Measurements from ENCODE around the gene PRICKLE4. TPM values are rescaled to one million over a fixed set of nuclear protein-coding genes. Genes with fewer than 3 reads are reported as not detected.

PRICKLE4 gene
- total RNA-seq, 1 experiment from 2014 or later = 0.70 TPM

DNA sequence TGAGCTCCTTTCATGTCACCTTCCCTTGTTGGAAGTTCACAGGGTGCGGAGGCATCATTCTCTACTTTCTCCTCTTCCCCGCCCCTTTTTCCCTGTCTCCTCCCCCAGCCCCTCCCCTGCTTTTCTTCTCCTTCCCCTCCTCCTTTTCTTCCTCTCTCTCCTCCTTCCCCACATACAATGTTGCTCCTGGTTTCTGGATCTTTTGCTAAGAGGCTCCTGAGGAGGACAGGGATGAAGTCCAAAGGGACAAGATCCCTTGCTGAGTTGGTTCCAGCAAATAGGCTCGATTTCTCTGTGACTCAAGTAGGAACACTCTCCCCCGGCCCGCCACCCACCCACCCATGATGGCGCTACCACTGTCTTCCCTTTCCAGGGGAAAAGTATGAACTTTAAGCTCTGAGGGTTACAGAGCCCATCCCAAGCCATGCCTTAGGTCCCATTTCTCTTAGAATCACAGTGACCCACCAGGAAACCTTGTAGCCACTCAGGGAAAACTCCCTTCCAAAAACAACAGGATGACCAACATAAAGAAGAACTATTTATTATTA, 44.3 kb upstream of the PRICKLE4 start:
- no CpG with 5 or more reads among the region's 6 CpGs for WGBS (ENCODE audit: extremely low coverage, insufficient read length, low lambda C conversion rate)
- peak overlapping the region; percentile 55 for H3K4me2 ChIP-seq (ENCODE audit: insufficient read depth, insufficient read length, low read length)
- no peak overlapping the region for H3K27ac Mint-ChIP-seq

More for the DNA sequence above, 44.3 kb upstream of the PRICKLE4 start:
- H3K4me3 Mint-ChIP-seq = peak overlapping the region; percentile 54 to 79; a peak in 4 of 5 replicates
- Histone ChIP-seq H3K4me1 (ENCODE audit: insufficient read depth, low read length) (no peaks in the 10 kb centered on the region; the same call in 1 of the 2 replicates), H4K91ac (ENCODE audit: insufficient read length, low read depth, low read length) (no peak overlapping the region), H3K56ac (ENCODE audit: insufficient read length, low read depth, low read length) (no peak overlapping the region), H3K9me3 (ENCODE audit: control insufficient read depth, low read depth, low read length) (no peaks in the 10 kb centered on the region), H3K23ac (ENCODE audit: insufficient read length, low read depth, low read length) (no peak overlapping the region), H3K27ac (ENCODE audit: insufficient read length, low read depth, low read length) (no peak overlapping the region), H3K23me2 (ENCODE audit: insufficient read length, low read depth, low read length, poor library complexity, severe bottlenecking) (peaks cover 12% of the 10 kb centered on the region), H2BK120ac (ENCODE audit: low read depth, low read length, poor library complexity, severe bottlenecking) (no peak overlapping the region), H3T11ph (ENCODE audit: low read length) (no peak overlapping the region), H2BK20ac (ENCODE audit: low read depth, low read length, poor library complexity, severe bottlenecking) (no peak overlapping the region), H3K4ac (ENCODE audit: low read depth, low read length) (no peak overlapping the region), H4K8ac (replicated peaks; ENCODE audit: insufficient read length, low read depth, low read length) (no peak overlapping the region), H3K14ac (ENCODE audit: insufficient read depth, low read length) (no peak overlapping the region), H2BK5ac (ENCODE audit: insufficient read length, low read length) (no peak overlapping the region), H2AK5ac (ENCODE audit: insufficient read length, low read length) (no peak overlapping the region), H2BK12ac (ENCODE audit: insufficient read length, low read depth, low read length) (no peak overlapping the region), H3K9ac (ENCODE audit: extremely low read depth, insufficient read length, low read length) (no peak overlapping the region), H4K5ac (ENCODE audit: insufficient read length, low read depth, low read length) (no peak overlapping the region), H3K27me3 (ENCODE audit: insufficient read depth, low read length) (no peaks in the 10 kb centered on the region), H2BK15ac (ENCODE audit: low read depth, low read length) (no peak overlapping the region), H3K79me1 (ENCODE audit: insufficient read depth, low read depth, low read length, poor library complexity, severe bottlenecking) (no peaks in the 10 kb centered on the region), H2AFZ (ENCODE audit: low read length) (no peak overlapping the region), H3K18ac (ENCODE audit: insufficient read length, low read depth, low read length) (no peak overlapping the region), H3K79me2 (ENCODE audit: insufficient read depth, low read length) (no peaks in the 10 kb centered on the region), H4K20me1 (ENCODE audit: control insufficient read depth, insufficient read depth, insufficient read length) (no peaks in the 10 kb centered on the region)
- no peaks in the 10 kb centered on the region; a peak in 1 of 5 replicates for H3K9me3 Mint-ChIP-seq
- H3K36me3 Mint-ChIP-seq (ENCODE audit: insufficient read depth in 1 of 3, low read depth in 3 of 3) = no peaks in the 10 kb centered on the region
- peaks cover 27 to 29% of the 10 kb centered on the region in 2 experiments for H3K4me1 Mint-ChIP-seq
- TF ChIP-seq, protein P1, sequence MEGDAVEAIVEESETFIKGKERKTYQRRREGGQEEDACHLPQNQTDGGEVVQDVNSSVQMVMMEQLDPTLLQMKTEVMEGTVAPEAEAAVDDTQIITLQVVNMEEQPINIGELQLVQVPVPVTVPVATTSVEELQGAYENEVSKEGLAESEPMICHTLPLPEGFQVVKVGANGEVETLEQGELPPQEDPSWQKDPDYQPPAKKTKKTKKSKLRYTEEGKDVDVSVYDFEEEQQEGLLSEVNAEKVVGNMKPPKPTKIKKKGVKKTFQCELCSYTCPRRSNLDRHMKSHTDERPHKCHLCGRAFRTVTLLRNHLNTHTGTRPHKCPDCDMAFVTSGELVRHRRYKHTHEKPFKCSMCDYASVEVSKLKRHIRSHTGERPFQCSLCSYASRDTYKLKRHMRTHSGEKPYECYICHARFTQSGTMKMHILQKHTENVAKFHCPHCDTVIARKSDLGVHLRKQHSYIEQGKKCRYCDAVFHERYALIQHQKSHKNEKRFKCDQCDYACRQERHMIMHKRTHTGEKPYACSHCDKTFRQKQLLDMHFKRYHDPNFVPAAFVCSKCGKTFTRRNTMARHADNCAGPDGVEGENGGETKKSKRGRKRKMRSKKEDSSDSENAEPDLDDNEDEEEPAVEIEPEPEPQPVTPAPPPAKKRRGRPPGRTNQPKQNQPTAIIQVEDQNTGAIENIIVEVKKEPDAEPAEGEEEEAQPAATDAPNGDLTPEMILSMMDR (conservative IDR thresholded peaks at IDR 0.05) = no peak
- DNase-seq = peak; percentile 43
- peaks cover 27% of the 10 kb centered on the region for H3K27me3 Mint-ChIP-seq (ENCODE audit: low read depth)
